OCI-LY3 (cell line): Measurements from ENCODE around the gene ANKS1B.
A peak's percentile ranks its signal among the peaks of the same experiment; 100 is the strongest.

ENCODE experiments used
- H2AFZ ChIP-seq: fragments of 200-600, 300-600 bp; shearing (Covaris generic); 2 replicates; pipeline ENCODE4 v1.6.0; 2014; ENCODE audit warnings: antibody characterized with exemption, low read depth, low read length
- H3K27ac ChIP-seq: fragments of 200-600, 300-600 bp; sonication (generic); 2 replicates; pipeline ENCODE4 v1.5.1; 2014; ENCODE audit warnings: mild to moderate bottlenecking, low read length, moderate library complexity, mixed read lengths
- H3K27me3 ChIP-seq: fragments of 200-600, 300-600 bp; sonication (generic); 2 replicates; pipeline ENCODE4 v1.6.1; 2014; ENCODE audit warnings: low read depth, low read length, mixed read lengths
- H3K36me3 ChIP-seq: fragments of 200-600, 300-600 bp; sonication (generic); replicated peaks from 2 replicates; pipeline ENCODE3; 2014; ENCODE audit warnings: low read depth, low read length, mixed read lengths
- H3K4me1 ChIP-seq: fragments of 300-600, 200-600 bp; sonication (generic); 2 replicates; pipeline ENCODE4 v1.6.1; 2014; ENCODE audit warnings: low read length, mixed read lengths
- H3K4me2 ChIP-seq: fragments of 200-600, 300-600 bp; sonication (generic); 2 replicates; pipeline ENCODE4 v1.6.1; 2014; ENCODE audit warnings: low read length, mixed read lengths
- H3K4me3 ChIP-seq: fragments of 300-600, 200-600 bp; sonication (generic); 2 replicates; pipeline ENCODE4 v1.5.1; 2014; ENCODE audit warnings: antibody characterized with exemption, mild to moderate bottlenecking, low read length, moderate library complexity
- H3K79me2 ChIP-seq: fragments of 300-600, 200-600 bp; shearing (Covaris generic); 2 replicates; pipeline ENCODE4 v1.6.1; 2014; ENCODE audit warnings: mild to moderate bottlenecking, low read length, mixed read lengths
- H3K9ac ChIP-seq: fragments of 300-600, 200-600 bp; shearing (Covaris generic); 2 replicates; pipeline ENCODE4 v1.6.0; 2014; ENCODE audit warnings: mild to moderate bottlenecking, low read length, moderate library complexity
- H3K9me3 ChIP-seq: fragments of 200-600, 300-600 bp; shearing (Covaris generic); 2 replicates; pipeline ENCODE4 v1.6.1; 2014; ENCODE audit warnings: low read length, mixed read lengths; ENCODE audit not compliant: insufficient read depth
- H4K20me1 ChIP-seq: fragments of 200-600, 300-600 bp; sonication (generic); 2 replicates; pipeline ENCODE4 v1.6.1; 2016; ENCODE audit warnings: low read length, mixed read lengths; ENCODE audit not compliant: insufficient read depth
- CTCF ChIP-seq: fragments of 200-600, 300-600 bp; sonication (generic); IDR thresholded peaks from 2 replicates; pipeline ENCODE4 v1.5.1; 2014; ENCODE audit warnings: antibody characterized with exemption, low read length, low read depth
- EZH2phosphoT487 ChIP-seq: fragments of 200-600 bp; shearing (Covaris generic); IDR thresholded peaks from 2 replicates; pipeline ENCODE4 v1.6.1; 2018; ENCODE audit warnings: antibody characterized with exemption, mixed run types, low read depth

The ANKS1B gene

GRCh38 chr12:99135376-99135775 is 849.4 kb downstream of the ANKS1B start:
- Histone ChIP-seq H3K79me2 (no peaks in the 10 kb centered on the region), H3K4me2 (no peak overlapping the region), H3K27ac (no peak overlapping the region), H3K9me3 (no peaks in the 10 kb centered on the region), H2AFZ (no peak overlapping the region), H3K4me1 (peaks cover 55% of the 10 kb centered on the region), H3K4me3 (no peak overlapping the region), H3K36me3 (no peaks in the 10 kb centered on the region), H3K27me3 (no peaks in the 10 kb centered on the region), H4K20me1 (no peaks in the 10 kb centered on the region), H3K9ac (no peak overlapping the region)
- no peak for TF ChIP-seq CTCF
- no peak for TF ChIP-seq EZH2phosphoT487

- Histone ChIP-seq H2AFZ (no peak overlapping the region), H3K4me2 (no peak overlapping the region), H3K79me2 (no peaks in the 10 kb centered on the region), H3K4me3 (no peak overlapping the region), H4K20me1 (no peaks in the 10 kb centered on the region), H3K27ac (no peak overlapping the region), H3K36me3 (no peaks in the 10 kb centered on the region), H3K27me3 (no peaks in the 10 kb centered on the region), H3K9me3 (no peaks in the 10 kb centered on the region), H3K9ac (no peak overlapping the region), H3K4me1 (peaks cover 56% of the 10 kb centered on the region)
- TF ChIP-seq CTCF (no peak), EZH2phosphoT487 (no peak)
Observed at GRCh38 chr12:99133401-99133800, 851.3 kb downstream of the ANKS1B start.

GRCh38 chr12:99131751-99132199 is 853.0 kb downstream of the ANKS1B start:
- Histone ChIP-seq H3K4me3 (peak overlapping the region; percentile 69), H3K4me1 (peaks cover 40% of the 10 kb centered on the region)

More at GRCh38 chr12:99131751-99132199, 853.0 kb downstream of the ANKS1B start:
- Histone ChIP-seq H3K4me2 (peak overlapping the region; percentile 84), H3K36me3 (no peaks in the 10 kb centered on the region), H3K79me2 (no peaks in the 10 kb centered on the region), H3K9ac (peak overlapping the region; percentile 67), H4K20me1 (no peaks in the 10 kb centered on the region), H3K9me3 (no peaks in the 10 kb centered on the region), H3K27ac (peak overlapping the region; percentile 81), H2AFZ (peak overlapping the region; percentile 47), H3K27me3 (no peaks in the 10 kb centered on the region)
- TF ChIP-seq EZH2phosphoT487 (no peak), CTCF (no peak)
